HG03196 (cell line): Measurements from ENCODE around the gene GPR22.

Experiments used
- ATAC-seq: cut with Tn5 transposase; IDR thresholded peaks from one replicate; pipeline ENCODE4 v1.9.1; 2021; ENCODE audit not compliant: unreplicated experiment

The GPR22 gene

DNA sequence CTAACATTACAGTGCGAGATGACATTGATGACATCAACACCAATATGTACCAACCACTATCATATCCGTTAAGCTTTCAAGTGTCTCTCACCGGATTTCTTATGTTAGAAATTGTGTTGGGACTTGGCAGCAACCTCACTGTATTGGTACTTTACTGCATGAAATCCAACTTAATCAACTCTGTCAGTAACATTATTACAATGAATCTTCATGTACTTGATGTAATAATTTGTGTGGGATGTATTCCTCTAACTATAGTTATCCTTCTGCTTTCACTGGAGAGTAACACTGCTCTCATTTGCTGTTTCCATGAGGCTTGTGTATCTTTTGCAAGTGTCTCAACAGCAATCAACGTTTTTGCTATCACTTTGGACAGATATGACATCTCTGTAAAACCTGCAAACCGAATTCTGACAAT is 4.3 kb downstream of the GPR22 start:
- ATAC-seq, result no peak

- no peak for ATAC-seq
These were observed 9.4 kb downstream of the GPR22 start for GRCh38 chr7:107479303-107479702.

DNA sequence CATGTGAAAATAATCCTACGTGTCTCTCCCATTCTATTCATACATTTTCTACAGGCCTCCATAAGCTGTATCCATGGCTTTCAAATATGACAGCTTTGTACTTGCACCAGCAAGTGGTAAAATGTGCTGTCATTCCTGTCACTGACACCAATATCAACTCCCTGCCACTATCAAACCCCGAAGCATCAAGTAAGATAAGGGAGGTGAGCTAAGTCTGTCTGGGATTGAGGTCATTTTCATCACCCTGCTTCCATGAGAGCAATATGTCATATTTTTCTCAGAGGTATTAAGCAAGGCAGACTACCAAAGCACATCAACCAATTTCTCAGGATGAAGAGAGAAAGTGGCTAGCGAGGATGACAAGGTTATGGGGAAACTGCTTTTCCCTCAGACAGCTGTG is 11.1 kb downstream of the GPR22 start:
- no peak for ATAC-seq

DNA sequence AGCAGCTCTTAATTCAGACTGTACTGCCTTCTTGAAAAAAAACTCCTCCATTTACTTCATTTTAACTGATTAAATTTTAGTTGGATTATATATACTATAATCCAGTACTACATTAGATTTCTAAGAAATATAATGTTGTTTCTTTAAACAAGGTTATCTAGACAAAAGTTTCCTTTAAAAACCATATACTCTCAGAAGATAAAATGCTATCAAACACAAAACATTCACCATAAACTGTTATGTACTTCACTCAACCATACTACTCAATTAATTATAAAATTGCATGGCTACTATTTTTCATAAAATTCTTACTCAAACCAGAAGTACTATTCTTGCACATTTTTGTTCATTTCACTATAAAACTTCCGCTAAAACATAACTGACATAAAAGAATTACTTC is 12.7 kb downstream of the GPR22 start:
- ATAC-seq, result no peak

- no peak for ATAC-seq
These were observed 16.2 kb downstream of the GPR22 start for GRCh38 chr7:107486041-107486440.

DNA sequence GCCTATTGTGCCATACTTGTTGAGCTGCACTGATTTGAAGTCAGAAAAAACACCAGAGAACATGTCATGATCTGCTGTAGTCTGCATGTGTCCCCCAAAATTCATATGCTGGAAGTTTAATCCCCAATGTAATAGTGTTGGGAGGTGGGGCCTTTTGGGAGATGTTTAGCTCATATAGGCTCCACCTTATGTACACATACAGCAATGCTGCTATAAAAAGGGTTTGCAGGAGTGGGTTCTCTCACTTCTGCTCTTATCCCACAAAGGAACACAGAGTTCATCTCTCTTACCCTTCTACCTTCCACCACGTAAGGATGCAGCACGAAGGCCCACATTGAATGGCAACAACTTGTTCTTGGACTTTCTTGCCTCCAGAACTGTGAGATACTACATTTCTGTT is 23.0 kb downstream of the GPR22 start:
- ATAC-seq, result no peak

GRCh38 chr7:107494315-107494751 is 24.5 kb downstream of the GPR22 start:
- no peak for ATAC-seq

DNA sequence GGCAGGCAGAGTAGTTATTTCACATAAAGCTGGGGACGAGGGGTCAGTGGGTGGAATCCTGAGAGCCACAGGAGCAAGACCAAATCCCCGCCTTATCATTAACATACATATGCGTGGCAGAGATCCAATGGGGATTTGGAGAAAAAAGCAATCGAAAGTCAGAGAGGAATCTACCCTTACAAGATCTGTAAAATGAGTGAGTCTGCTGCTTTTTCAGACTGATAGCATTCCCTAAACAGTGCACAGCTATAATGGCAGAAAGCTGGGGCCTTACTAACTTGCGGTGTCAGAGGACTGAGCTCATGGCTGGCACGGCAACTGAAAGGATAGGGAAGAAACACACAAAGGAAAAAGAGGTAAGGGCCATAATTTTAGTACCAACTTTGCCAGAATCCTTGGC is 25.0 kb downstream of the GPR22 start:
- no peak for ATAC-seq

DNA sequence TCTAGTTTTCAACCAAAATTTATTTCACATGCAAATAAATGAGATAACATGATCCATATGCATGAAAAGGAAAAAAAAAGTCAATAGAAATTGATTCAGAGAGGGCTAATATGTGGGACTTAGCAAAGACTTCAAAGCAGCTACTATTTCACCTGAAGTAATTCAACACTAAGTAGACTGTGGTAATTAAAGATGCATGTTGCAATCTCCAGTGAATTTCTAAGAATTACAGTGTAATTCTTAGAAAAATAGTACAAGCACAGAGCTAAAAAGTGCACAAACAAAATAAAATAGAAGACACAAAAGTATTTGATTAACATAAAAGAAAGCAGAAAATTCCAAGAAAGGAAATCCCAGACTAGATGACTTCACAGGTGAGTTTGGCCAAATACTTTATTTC is 25.7 kb downstream of the GPR22 start:
- no peak for ATAC-seq

DNA sequence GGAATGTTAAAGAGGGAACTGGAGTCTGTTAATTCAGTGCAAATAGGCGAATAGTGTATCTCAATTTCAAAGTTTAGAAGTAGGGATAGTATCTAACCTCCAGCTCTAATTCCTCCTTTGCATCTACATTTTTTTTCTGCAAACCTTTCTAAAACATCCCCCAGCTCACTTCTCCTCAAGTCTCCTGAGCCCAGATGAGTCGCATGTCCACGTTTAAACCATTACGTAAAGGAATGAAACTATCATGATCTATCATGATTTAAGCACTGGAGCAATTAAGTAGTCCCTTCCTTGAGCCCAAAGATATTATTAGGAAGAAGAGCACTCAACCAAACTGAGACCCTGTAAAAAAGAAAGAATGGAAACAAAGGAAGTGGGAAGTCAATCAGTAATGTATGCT is 29.9 kb downstream of the GPR22 start:
- no peak for ATAC-seq

DNA sequence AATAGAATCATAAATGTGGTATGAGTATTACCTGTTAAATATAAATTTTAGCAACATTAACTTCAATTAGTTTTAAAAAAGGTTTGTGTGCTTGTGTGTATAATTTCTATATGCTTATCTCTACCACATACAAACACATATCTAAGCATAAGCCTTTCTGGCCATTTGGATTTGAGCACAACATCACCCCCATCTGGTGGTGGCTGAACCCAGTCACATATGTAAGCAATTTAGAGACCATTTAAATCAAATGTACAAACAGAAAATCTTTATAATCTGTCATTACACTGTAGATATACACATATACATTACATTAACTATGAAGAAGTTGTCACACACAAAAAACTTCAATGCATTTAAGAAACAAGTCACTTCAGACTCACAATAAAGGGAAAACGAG is 31.7 kb downstream of the GPR22 start:
- ATAC-seq, result no peak

- ATAC-seq, result no peak
These were observed 32.3 kb downstream of the GPR22 start for GRCh38 chr7:107502154-107502553.

DNA sequence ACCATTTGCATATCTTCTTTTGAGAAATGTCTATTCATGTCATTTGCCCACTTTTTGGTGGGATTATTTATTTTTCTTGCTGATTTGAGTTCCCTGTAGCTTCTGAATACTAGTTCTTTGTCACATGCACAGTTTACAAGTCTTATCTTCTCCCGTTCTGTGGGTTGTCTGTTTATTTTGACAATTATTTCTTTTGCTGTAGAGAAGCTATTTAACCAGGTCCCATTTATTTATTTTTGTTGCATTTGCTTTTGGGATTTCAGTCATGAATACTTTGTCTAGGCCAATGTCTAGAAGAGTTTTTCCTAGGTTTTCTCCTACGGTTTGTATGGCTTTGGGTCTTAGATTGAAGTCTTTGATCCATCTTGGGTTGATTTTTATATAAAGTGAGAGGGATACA is 32.9 kb downstream of the GPR22 start:
- no peak for ATAC-seq

- no peak for ATAC-seq
These were observed 33.8 kb downstream of the GPR22 start for GRCh38 chr7:107503687-107504086.

- no peak for ATAC-seq
These were observed 35.5 kb downstream of the GPR22 start for GRCh38 chr7:107505362-107505761.

DNA sequence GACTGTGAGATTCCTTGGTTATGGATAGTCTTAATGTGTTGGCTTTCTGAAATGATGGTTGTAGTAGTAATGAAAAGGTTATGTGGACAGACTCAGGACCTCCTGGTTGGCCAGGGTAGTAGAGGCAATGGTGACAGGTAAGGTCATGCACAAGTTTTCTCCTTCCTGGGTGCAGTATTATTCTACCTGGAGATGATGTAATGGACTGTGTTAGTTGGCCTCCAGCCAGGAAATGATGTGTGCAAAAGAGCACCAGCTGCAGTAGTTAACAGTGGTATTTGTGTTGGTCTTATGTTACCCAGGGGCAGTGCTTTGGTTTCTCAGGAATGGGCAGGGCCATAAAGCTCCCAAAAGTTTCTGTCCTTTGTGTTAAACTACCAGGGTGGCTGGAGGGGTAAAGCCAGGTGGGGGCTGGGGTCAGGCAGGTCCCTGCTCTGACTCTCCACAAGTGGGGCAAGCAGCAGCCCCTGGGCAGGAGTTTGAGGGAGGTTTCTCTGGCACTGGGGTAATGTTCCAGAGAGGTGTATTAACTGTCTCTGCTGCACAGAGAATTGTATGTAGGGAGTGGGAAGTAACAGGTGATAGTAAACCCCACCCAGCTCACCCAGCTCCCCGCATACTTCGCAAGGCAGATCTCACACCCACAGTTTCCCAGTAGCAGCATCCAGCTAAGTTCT is 36.3 kb downstream of the GPR22 start:
- ATAC-seq, result no peak

DNA sequence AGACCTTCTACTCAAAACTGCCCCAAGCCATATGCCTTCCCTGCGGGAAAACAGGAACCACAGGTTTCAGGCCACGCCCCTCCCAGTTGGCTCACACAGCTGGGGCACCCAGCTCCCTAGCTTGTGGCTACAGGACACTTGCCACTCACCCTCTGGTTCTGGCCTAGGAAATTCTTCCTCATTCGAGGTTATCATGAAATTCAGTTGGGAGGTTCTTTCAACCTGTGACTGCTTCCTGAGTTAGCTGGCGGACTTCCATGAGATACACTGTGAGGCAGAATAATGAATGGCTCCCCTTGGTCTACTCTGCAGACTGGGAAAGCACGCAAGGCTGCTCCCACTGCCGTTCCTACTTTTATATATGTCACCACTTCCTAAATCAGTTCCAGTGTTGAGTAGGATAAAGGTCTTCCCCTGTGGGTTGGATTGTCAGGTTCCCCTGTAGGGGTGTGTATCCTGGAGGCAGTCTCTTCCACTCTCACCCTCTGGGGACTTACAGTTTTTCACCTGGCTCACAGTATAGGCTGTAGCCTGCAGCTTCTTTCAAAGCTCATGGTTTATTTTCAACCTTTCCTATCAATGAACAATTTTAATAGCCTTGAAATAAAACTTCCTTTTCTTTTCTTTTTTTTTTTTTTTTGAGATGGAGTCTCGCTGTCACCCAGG is 37.0 kb downstream of the GPR22 start:
- no peak for ATAC-seq
